Non-pigmented ciliary epithelial cell (primary cell): Measurements from ENCODE around the gene TM4SF1.
"Not testable (repeated sequence)": the region's sequence is repeated elsewhere in the genome, so short reads cannot be mapped to it uniquely, and the experiment has no call there.

Experiments used
- DNase-seq: peaks from one replicate; pipeline ENCODE4 v3.0.0-alpha.2; 2010; ENCODE audit warnings: low read depth

Gene TM4SF1

GRCh38 chr3:149395107-149396089, 17.9 kb upstream of the TM4SF1 start:
- no peak for DNase-seq

- no peak for DNase-seq
These were observed 16.1 kb upstream of the TM4SF1 start for GRCh38 chr3:149393345-149394160.

GRCh38 chr3:149391960-149392359, 14.5 kb upstream of the TM4SF1 start:
- no peak for DNase-seq

GRCh38 chr3:149390772-149391212, 13.3 kb upstream of the TM4SF1 start:
- no peak for DNase-seq

GRCh38 chr3:149390294-149390693, 12.8 kb upstream of the TM4SF1 start:
- no peak for DNase-seq

- no peak for DNase-seq
These were observed 11.3 kb upstream of the TM4SF1 start for GRCh38 chr3:149388531-149389417.

- DNase-seq = peak; percentile 88
These were observed 10.6 kb upstream of the TM4SF1 start for GRCh38 chr3:149388001-149388440.

GRCh38 chr3:149386299-149386606, 8.8 kb upstream of the TM4SF1 start:
- DNase-seq = no peak

GRCh38 chr3:149385617-149386298, 8.3 kb upstream of the TM4SF1 start:
- DNase-seq = no peak

- DNase-seq = peak; percentile 79
These were observed 7.5 kb upstream of the TM4SF1 start for GRCh38 chr3:149384911-149385321.

GRCh38 chr3:149384167-149384566, 6.7 kb upstream of the TM4SF1 start:
- DNase-seq = no peak

- DNase-seq = no peak
These were observed 6.3 kb upstream of the TM4SF1 start for GRCh38 chr3:149383703-149384102.

- DNase-seq = no peak
These were observed 5.1 kb upstream of the TM4SF1 start for GRCh38 chr3:149382518-149382917.

- DNase-seq = peak; percentile 84
These were observed 4.6 kb upstream of the TM4SF1 start for GRCh38 chr3:149382101-149382467.

GRCh38 chr3:149381173-149382100, 4.0 kb upstream of the TM4SF1 start:
- no peak for DNase-seq

- not testable (repeated sequence) for DNase-seq
These were observed 2.8 kb upstream of the TM4SF1 start for GRCh38 chr3:149380220-149380619.

GRCh38 chr3:149378478-149379309, 1.2 kb upstream of the TM4SF1 start:
- DNase-seq = no peak

GRCh38 chr3:149376718-149377407, 586 bp downstream of the TM4SF1 start:
- no peak for DNase-seq
